HG02588 (cell line): ENCODE measurements around the gene AKAP13.

ENCODE experiments used
- ATAC-seq: cut with Tn5 transposase; IDR thresholded peaks from one replicate; pipeline ENCODE4 v1.9.1; 2021; ENCODE audit warnings: mild to moderate bottlenecking, moderate library complexity; ENCODE audit not compliant: unreplicated experiment

Gene AKAP13

GRCh38 chr15:85386261-85386660 lies 5.9 kb downstream of the AKAP13 start:
- ATAC-seq, result no peak

- ATAC-seq, result no peak
Measured at GRCh38 chr15:85388566-85389305, 8.3 kb downstream of the AKAP13 start.

- ATAC-seq, result no peak
Measured at GRCh38 chr15:85389306-85389650, 8.9 kb downstream of the AKAP13 start.

GRCh38 chr15:85389772-85390171 lies 9.4 kb downstream of the AKAP13 start:
- ATAC-seq, result no peak

- no peak for ATAC-seq
Measured at GRCh38 chr15:85393210-85393609, 12.8 kb downstream of the AKAP13 start.

GRCh38 chr15:85394554-85395333 lies 14.3 kb downstream of the AKAP13 start:
- ATAC-seq, result no peak

- ATAC-seq, result no peak
Measured at GRCh38 chr15:85396554-85396953, 16.2 kb downstream of the AKAP13 start.

GRCh38 chr15:85397151-85397550 lies 16.7 kb downstream of the AKAP13 start:
- no peak for ATAC-seq

- no peak for ATAC-seq
Measured at GRCh38 chr15:85397926-85398325, 17.5 kb downstream of the AKAP13 start.

GRCh38 chr15:85398822-85399221 lies 18.4 kb downstream of the AKAP13 start:
- no peak for ATAC-seq

- no peak for ATAC-seq
Measured at GRCh38 chr15:85399627-85400026, 19.2 kb downstream of the AKAP13 start.

- ATAC-seq, result no peak
Measured at GRCh38 chr15:85400606-85401005, 20.2 kb downstream of the AKAP13 start.

GRCh38 chr15:85401108-85401774 lies 20.8 kb downstream of the AKAP13 start:
- no peak for ATAC-seq

GRCh38 chr15:85402195-85402881 lies 21.9 kb downstream of the AKAP13 start:
- no peak for ATAC-seq

GRCh38 chr15:85403745-85404144 lies 23.3 kb downstream of the AKAP13 start:
- ATAC-seq, result no peak

GRCh38 chr15:85404176-85404917 lies 23.9 kb downstream of the AKAP13 start:
- ATAC-seq, result no peak

GRCh38 chr15:85404918-85405866 lies 24.8 kb downstream of the AKAP13 start:
- ATAC-seq, result no peak

GRCh38 chr15:85406916-85407315 lies 26.5 kb downstream of the AKAP13 start:
- ATAC-seq, result no peak
